Measurements from ENCODE around the gene STRIP2.

Gene STRIP2

GRCh38 chr7:129433847-129434674 is at the start of gene STRIP2:
Gene STRIP2, plus strand, starts transcription at chr7:129434432. Its CDS starts 41 bp downstream, at chr7:129434473.
- TF ChIP-seq CTCF (IDR thresholded peaks at IDR 0.05), result peak; percentile 20; the same call in 1 of the 2 replicates

- TF ChIP-seq CTCF (IDR thresholded peaks at IDR 0.05), result no peak
These were observed 49.1 kb upstream of the STRIP2 start for GRCh38 chr7:129385116-129385515.

GRCh38 chr7:129385598-129385997 is 48.6 kb upstream of the STRIP2 start:
- no peak for TF ChIP-seq CTCF (IDR thresholded peaks at IDR 0.05)

GRCh38 chr7:129386506-129386905 is 47.7 kb upstream of the STRIP2 start:
- no peak for TF ChIP-seq CTCF (IDR thresholded peaks at IDR 0.05)

GRCh38 chr7:129387537-129387936 is 46.7 kb upstream of the STRIP2 start:
- TF ChIP-seq CTCF (IDR thresholded peaks at IDR 0.05), result no peak

GRCh38 chr7:129388333-129389098 is 45.7 kb upstream of the STRIP2 start:
- TF ChIP-seq CTCF (IDR thresholded peaks at IDR 0.05), result no peak

GRCh38 chr7:129389829-129390228 is 44.4 kb upstream of the STRIP2 start:
- TF ChIP-seq CTCF (IDR thresholded peaks at IDR 0.05), result no peak
